Neural cell (in vitro differentiated cells): ENCODE data around the gene DMTF1. TPM values are rescaled to one million over a fixed set of nuclear protein-coding genes. Genes with fewer than 3 reads are reported as not detected.
"Not testable (repeated sequence)": the region's sequence is repeated elsewhere in the genome, so short reads cannot be mapped to it uniquely, and the experiment has no call there.

ENCODE experiments used
- H2AFZ ChIP-seq: fragments of 200-600, 300-800 bp; sonication (generic), shearing (Covaris generic); 2 replicates; pipeline ENCODE4 v1.6.0; 2014; ENCODE audit warnings: low read depth, mild to moderate bottlenecking, antibody characterized with exemption, low read length, moderate library complexity
- H3F3A ChIP-seq: fragments of 200-600 bp; shearing (Covaris generic); 2 replicates; pipeline ENCODE4 v1.6.1; 2016; ENCODE audit warnings: mild to moderate bottlenecking, moderate library complexity, mixed read lengths, antibody characterized with exemption, low read length; ENCODE audit not compliant: insufficient read depth, poor library complexity, severe bottlenecking
- H3K27ac ChIP-seq: fragments of 200-600, 300-800 bp; sonication (generic), shearing (Covaris generic); 2 replicates; pipeline ENCODE4 v1.5.1; 2014; ENCODE audit warnings: mild to moderate bottlenecking, low read length, moderate library complexity
- H3K27me3 ChIP-seq: fragments of 300-800, 200-600 bp; sonication (generic), shearing (Covaris generic); 2 replicates; pipeline ENCODE4 v1.6.0; 2014; ENCODE audit warnings: mild to moderate bottlenecking, low read depth, low read length, moderate library complexity; ENCODE audit not compliant: insufficient read depth
- H3K36me3 ChIP-seq: fragments of 300-800, 200-600 bp; sonication (generic), shearing (Covaris generic); 2 replicates; pipeline ENCODE4 v1.5.1; 2014; ENCODE audit warnings: mild to moderate bottlenecking, antibody characterized with exemption, low read length, moderate library complexity; ENCODE audit not compliant: insufficient read depth
- H3K4me2 ChIP-seq: fragments of 300-800, 200-600 bp; sonication (generic), shearing (Covaris generic); 2 replicates; pipeline ENCODE4 v1.6.0; 2014; ENCODE audit warnings: mild to moderate bottlenecking, low read length
- H3K4me3 ChIP-seq: fragments of 300-800, 200-600 bp; sonication (generic), shearing (Covaris generic); 2 replicates; pipeline ENCODE4 v1.5.1; 2014; ENCODE audit warnings: mild to moderate bottlenecking, low read length, moderate library complexity
- H3K79me2 ChIP-seq: fragments of 200-600 bp; shearing (Covaris generic); replicated peaks from 2 replicates; pipeline ENCODE4 v1.6.0; 2014; ENCODE audit warnings: mild to moderate bottlenecking, low read length, moderate library complexity; ENCODE audit not compliant: insufficient read depth
- H3K9ac ChIP-seq: fragments of 300-800, 200-600 bp; sonication (generic), shearing (Covaris generic); 2 replicates; pipeline ENCODE4 v1.6.1; 2016; ENCODE audit warnings: mild to moderate bottlenecking, low read length, mixed read lengths
- H3K9me2 ChIP-seq: fragments of 200-600 bp; shearing (Covaris generic); 2 replicates; pipeline ENCODE4 v1.6.1; 2016; ENCODE audit warnings: mild to moderate bottlenecking, low read length, mixed read lengths; ENCODE audit not compliant: insufficient read depth
- H3K9me3 ChIP-seq: fragments of 200-600, 300-800 bp; sonication (generic), shearing (Covaris generic); 2 replicates; pipeline ENCODE4 v1.6.1; 2016; ENCODE audit warnings: mild to moderate bottlenecking, mixed run types, low read length, moderate library complexity, mixed read lengths
- H4K20me1 ChIP-seq: fragments of 200-600 bp; shearing (Covaris generic); 2 replicates; pipeline ENCODE4 v1.6.1; 2016; ENCODE audit warnings: mild to moderate bottlenecking, mixed run types; ENCODE audit not compliant: insufficient read depth
- EP300 ChIP-seq: fragments of 450-650 bp; conservative IDR thresholded peaks from 2 replicates; pipeline ENCODE4 v1.6.1; 2014; ENCODE audit warnings: antibody characterized with exemption, mild to moderate bottlenecking, moderate library complexity; ENCODE audit not compliant: poor library complexity, severe bottlenecking
- EZH2 ChIP-seq: fragments of 200-600, 300-800 bp; shearing (Covaris generic), sonication (generic); IDR thresholded peaks from 2 replicates; pipeline ENCODE4 v1.6.1; 2014; ENCODE audit warnings: antibody characterized with exemption, low read length, borderline replicate concordance, mild to moderate bottlenecking; ENCODE audit not compliant: insufficient read depth, poor library complexity, severe bottlenecking
- MXI1 ChIP-seq: fragments of 450-650 bp; conservative IDR thresholded peaks from 2 replicates; pipeline ENCODE4 v1.6.1; 2014; ENCODE audit warnings: antibody characterized with exemption, mild to moderate bottlenecking; ENCODE audit not compliant: poor library complexity, severe bottlenecking
- POLR2AphosphoS5 ChIP-seq: IDR thresholded peaks from 2 replicates; pipeline ENCODE4 v1.6.1; 2012
- RAD21 ChIP-seq: fragments of 450-650 bp; conservative IDR thresholded peaks from 2 replicates; pipeline ENCODE4 v1.6.1; 2014; ENCODE audit warnings: antibody characterized with exemption, mild to moderate bottlenecking, moderate library complexity
- SMC3 ChIP-seq: fragments of 450-650 bp; conservative IDR thresholded peaks from 2 replicates; pipeline ENCODE4 v1.6.1; 2014; ENCODE audit warnings: antibody characterized with exemption, mild to moderate bottlenecking, moderate library complexity; ENCODE audit not compliant: poor library complexity
- TAF1 ChIP-seq: IDR thresholded peaks from 2 replicates; pipeline ENCODE4 v1.6.1; 2012; ENCODE audit warnings: low read depth
- polyA plus RNA-seq: library from polyadenylated mRNA; depleted of rRNA; stranded (reverse); fragments of >200 nt; gene quantifications from 2 replicates; pipeline ENCODE4 v1.2.3, GENCODE V29; 2014
- small RNA-seq, 3 experiments: library from RNA; depleted of rRNA; stranded (forward); fragments of <200 nt; gene quantifications; one replicate each; pipeline ENCODE3, GENCODE V24; 2012
- TF ChIP-seq, protein P1 (sequence below): fragments of 450-650 bp; IDR thresholded peaks from 2 replicates; pipeline ENCODE4 v1.5.1; 2014; ENCODE audit warnings: antibody characterized with exemption, mild to moderate bottlenecking, moderate library complexity; ENCODE audit not compliant: poor library complexity, severe bottlenecking
- TF ChIP-seq, protein P2 (sequence below): IDR thresholded peaks from 2 replicates; pipeline ENCODE4 v1.6.1; 2012; ENCODE audit warnings: borderline replicate concordance

DMTF1 gene
- polyA plus RNA-seq, 1 donor from 2014 or later, result 314 TPM

DNA sequence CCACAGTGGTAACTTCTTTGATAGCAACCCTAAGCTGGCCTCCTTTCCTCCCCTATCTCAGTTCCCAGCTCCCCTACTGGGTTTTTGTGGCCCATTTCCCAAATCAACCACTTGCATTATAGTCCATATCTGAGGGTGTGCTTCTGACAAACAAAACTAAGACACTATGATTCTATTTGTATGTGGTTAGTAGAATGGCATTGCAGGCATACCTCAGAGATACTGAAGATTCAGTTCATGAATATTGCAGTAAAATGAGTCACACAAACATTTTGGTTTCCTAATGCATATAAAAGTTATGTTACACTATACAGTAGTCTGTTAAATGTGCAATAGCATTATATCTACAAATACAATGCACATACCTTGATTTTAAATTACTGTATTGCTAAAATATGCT is 82.7 kb downstream of the DMTF1 start:
- no peak overlapping the region for H3K9ac ChIP-seq
- H3K79me2 ChIP-seq, result no peaks in the 10 kb centered on the region
- no peak overlapping the region for H3K4me2 ChIP-seq
- no peaks in the 10 kb centered on the region for H3K9me2 ChIP-seq
- no peak for TF ChIP-seq SMC3
- TF ChIP-seq POLR2AphosphoS5, result no peak
- TF ChIP-seq RAD21, result no peak
- TF ChIP-seq, protein P1, sequence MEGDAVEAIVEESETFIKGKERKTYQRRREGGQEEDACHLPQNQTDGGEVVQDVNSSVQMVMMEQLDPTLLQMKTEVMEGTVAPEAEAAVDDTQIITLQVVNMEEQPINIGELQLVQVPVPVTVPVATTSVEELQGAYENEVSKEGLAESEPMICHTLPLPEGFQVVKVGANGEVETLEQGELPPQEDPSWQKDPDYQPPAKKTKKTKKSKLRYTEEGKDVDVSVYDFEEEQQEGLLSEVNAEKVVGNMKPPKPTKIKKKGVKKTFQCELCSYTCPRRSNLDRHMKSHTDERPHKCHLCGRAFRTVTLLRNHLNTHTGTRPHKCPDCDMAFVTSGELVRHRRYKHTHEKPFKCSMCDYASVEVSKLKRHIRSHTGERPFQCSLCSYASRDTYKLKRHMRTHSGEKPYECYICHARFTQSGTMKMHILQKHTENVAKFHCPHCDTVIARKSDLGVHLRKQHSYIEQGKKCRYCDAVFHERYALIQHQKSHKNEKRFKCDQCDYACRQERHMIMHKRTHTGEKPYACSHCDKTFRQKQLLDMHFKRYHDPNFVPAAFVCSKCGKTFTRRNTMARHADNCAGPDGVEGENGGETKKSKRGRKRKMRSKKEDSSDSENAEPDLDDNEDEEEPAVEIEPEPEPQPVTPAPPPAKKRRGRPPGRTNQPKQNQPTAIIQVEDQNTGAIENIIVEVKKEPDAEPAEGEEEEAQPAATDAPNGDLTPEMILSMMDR, result no peak
- TF ChIP-seq MXI1, result no peak
- TF ChIP-seq, protein P2, sequence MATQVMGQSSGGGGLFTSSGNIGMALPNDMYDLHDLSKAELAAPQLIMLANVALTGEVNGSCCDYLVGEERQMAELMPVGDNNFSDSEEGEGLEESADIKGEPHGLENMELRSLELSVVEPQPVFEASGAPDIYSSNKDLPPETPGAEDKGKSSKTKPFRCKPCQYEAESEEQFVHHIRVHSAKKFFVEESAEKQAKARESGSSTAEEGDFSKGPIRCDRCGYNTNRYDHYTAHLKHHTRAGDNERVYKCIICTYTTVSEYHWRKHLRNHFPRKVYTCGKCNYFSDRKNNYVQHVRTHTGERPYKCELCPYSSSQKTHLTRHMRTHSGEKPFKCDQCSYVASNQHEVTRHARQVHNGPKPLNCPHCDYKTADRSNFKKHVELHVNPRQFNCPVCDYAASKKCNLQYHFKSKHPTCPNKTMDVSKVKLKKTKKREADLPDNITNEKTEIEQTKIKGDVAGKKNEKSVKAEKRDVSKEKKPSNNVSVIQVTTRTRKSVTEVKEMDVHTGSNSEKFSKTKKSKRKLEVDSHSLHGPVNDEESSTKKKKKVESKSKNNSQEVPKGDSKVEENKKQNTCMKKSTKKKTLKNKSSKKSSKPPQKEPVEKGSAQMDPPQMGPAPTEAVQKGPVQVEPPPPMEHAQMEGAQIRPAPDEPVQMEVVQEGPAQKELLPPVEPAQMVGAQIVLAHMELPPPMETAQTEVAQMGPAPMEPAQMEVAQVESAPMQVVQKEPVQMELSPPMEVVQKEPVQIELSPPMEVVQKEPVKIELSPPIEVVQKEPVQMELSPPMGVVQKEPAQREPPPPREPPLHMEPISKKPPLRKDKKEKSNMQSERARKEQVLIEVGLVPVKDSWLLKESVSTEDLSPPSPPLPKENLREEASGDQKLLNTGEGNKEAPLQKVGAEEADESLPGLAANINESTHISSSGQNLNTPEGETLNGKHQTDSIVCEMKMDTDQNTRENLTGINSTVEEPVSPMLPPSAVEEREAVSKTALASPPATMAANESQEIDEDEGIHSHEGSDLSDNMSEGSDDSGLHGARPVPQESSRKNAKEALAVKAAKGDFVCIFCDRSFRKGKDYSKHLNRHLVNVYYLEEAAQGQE, result no peak
- no peak for TF ChIP-seq TAF1
- TF ChIP-seq EZH2, result no peak
- TF ChIP-seq EP300, result no peak
- no peaks in the 10 kb centered on the region for H3K36me3 ChIP-seq
- no peaks in the 10 kb centered on the region for H3F3A ChIP-seq
- H3K4me3 ChIP-seq, result no peak overlapping the region
- no peaks in the 10 kb centered on the region for H3K9me3 ChIP-seq
- no peak overlapping the region for H2AFZ ChIP-seq
- H3K27ac ChIP-seq, result no peak overlapping the region
- no peaks in the 10 kb centered on the region for H4K20me1 ChIP-seq
- H3K27me3 ChIP-seq, result no peaks in the 10 kb centered on the region

DNA sequence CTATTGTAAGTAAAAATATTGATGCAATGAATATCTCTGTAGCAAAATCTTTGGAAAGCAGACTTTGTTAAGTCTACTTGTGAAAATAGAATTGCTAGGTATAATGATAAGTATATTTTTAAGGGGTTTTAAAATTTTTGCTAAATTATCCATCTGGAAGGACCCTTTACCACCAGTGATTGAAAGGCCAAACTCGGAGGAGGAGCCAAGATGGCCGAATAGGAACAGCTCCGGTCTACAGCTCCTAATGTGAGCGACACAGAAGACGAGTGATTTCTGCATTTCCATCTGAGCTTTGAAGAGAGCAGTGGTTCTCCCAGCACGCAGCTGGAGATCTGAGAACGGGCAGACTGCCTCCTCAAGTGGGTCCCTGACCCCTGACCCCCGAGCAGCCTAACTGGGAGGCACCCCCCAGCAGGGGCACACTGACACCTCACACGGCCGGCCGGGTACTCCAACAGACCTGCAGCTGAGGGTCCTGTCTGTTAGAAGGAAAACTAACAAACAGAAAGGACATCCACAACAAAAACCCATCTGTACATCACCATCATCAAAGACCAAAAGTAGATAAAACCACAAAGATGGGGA is 86.3 kb downstream of the DMTF1 start:
- not testable (repeated sequence) for H3F3A ChIP-seq, H3K4me3 ChIP-seq, H3K4me2 ChIP-seq, H3K79me2 ChIP-seq, H3K36me3 ChIP-seq, H3K27ac ChIP-seq, H3K9me2 ChIP-seq, H3K9ac ChIP-seq, H4K20me1 ChIP-seq, H3K9me3 ChIP-seq, H3K27me3 ChIP-seq, H2AFZ ChIP-seq

DNA sequence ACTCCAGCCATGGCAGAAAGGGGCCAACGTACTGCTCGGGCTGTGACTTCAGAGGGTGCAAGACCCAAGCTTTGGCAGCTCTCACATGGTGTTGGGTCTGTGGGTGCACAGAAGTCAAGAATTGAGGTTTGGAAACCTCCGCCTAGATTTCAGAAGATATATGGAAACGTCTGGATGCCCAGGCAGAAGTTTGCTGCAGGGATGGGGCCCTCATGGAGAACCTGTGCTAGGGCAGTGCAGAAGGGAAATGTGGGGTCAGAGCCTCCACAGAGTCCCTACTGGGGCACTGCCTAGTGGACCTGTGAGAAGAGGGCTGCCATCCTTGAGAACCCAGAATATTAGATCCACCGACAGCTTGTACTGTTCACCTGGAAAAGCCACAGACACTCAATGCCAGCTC is 93.4 kb downstream of the DMTF1 start:
- not testable (repeated sequence) for H3K9me2 ChIP-seq, H2AFZ ChIP-seq, H4K20me1 ChIP-seq, H3K36me3 ChIP-seq, H3K4me3 ChIP-seq, H3K4me2 ChIP-seq, H3K9me3 ChIP-seq, H3K27me3 ChIP-seq, H3K79me2 ChIP-seq, H3F3A ChIP-seq, H3K9ac ChIP-seq, H3K27ac ChIP-seq

Small RNA genes within 50 kb of the gene (small RNA-seq; reads per million reads assigned to genes)
- gene RF00019 (0 to 1.2 (median 0) reads per million in 3 experiments), gene RF02271 (0 reads per million in 3 experiments)

Other genes starting within 250 kb of the DMTF1 start
- 21.9 and 30.5 TPM in 2 replicates for gene ELAPOR2, start 92.8 kb upstream of the DMTF1 start, polyA plus RNA-seq
- 3.7 and 5.9 TPM in 2 replicates for gene TMEM243, start 67.3 kb downstream of the DMTF1 start, polyA plus RNA-seq
- 14.0 and 20.6 TPM in 2 replicates for gene CROT, start 193.2 kb downstream of the DMTF1 start, polyA plus RNA-seq